Measurements from ENCODE around the gene CPVL.

CPVL gene

GRCh38 chr7:29146057-29146706, at the start of gene CPVL:
Gene CPVL (minus strand): TSS chr7:29146537. CDS start chr7:29121061, 25,476 bp downstream.
- peak; percentile 65 to 74 for DNase-seq
- TF ChIP-seq POLR2A (IDR thresholded peaks at IDR 0.05; ENCODE audit: low read length) (no peak), GATA1 (IDR thresholded peaks at IDR 0.05; ENCODE audit: low read depth, low read length) (no peak)

GRCh38 chr7:29194594-29195427, 48.5 kb upstream of the CPVL start, which contains the start of gene CHN2:
Gene CHN2 (plus strand): TSS chr7:29194775.
- TF ChIP-seq GATA1 (IDR thresholded peaks at IDR 0.05; ENCODE audit: low read depth, low read length), result no peak
- TF ChIP-seq POLR2A (IDR thresholded peaks at IDR 0.05; ENCODE audit: low read length), result no peak
- DNase-seq, result peak; percentile 26 to 38

DNA sequence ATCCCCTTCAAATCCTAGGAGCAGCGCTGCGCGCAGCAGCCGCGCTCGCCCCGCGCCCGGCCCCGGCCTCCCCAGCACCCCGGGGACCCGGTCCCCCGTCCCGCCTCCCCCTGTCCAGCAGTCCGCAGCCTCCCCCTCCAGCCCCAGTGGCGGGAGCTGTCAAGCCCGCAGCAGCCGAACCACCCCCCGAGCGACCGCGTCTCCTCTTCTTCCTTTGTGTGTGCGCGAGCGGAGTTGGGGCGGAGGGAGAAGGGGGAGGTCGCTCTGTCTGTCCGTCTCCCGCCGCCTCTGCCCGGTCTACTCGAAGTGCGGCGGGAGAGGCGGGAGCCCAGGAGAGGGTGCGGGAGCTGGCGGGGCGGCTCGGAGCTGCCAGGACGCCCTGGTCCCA, 47.9 kb upstream of the CPVL start:
- no peak for TF ChIP-seq GATA1 (IDR thresholded peaks at IDR 0.05; ENCODE audit: low read depth, low read length)
- TF ChIP-seq POLR2A (IDR thresholded peaks at IDR 0.05; ENCODE audit: low read length), result no peak
- peak in 1 of 2 experiments; percentile 14 for DNase-seq

DNA sequence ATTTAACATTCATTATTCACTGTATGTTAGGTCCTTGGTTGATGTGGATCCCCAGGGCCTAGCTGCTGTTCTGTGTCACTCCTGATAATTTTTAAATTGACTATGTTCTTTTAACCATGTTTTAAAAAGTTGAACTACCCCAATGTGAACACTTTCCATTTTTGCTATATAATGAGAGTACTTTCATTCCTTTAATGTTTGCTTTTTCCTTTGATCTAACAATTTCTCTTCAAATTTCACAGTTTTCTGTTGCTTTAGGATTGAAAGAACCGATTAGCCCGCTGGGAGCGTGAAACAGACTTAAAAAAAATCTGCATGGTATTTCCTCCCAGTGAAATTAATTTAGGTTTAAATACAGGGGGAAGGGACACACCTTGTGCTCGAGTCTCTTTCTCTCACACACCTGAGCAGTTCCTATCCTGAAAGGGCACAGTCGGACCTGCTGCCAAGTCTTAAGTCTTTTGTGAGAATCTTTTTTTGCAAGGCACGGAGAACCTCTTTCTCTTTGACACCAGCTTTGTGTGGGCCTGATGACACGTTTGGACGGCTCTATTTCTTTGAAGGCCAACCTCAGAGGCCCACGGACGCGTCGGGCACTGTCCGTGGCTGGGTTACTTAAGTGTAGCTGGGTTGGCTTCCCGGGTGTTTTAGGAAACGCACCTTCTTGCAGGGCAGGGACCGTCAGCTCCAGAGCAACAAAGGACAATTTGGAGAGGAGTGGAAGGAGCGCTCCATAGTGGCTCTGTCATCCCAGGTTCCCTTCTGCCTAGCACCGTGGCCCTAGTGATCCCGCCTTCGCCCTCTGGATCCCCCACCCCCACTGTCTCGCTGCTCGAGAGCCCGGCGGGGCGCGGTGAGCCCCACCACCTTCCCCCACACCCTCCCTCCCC, 47.2 kb upstream of the CPVL start:
- no peak for DNase-seq
- TF ChIP-seq POLR2A (IDR thresholded peaks at IDR 0.05; ENCODE audit: low read length), result no peak
- TF ChIP-seq GATA1 (IDR thresholded peaks at IDR 0.05; ENCODE audit: low read depth, low read length), result no peak

- TF ChIP-seq GATA1 (IDR thresholded peaks at IDR 0.05; ENCODE audit: low read depth, low read length) (no peak), POLR2A (IDR thresholded peaks at IDR 0.05; ENCODE audit: low read length) (no peak)
- no peak for DNase-seq
Measured at GRCh38 chr7:29192811-29193210, 46.5 kb upstream of the CPVL start.

DNA sequence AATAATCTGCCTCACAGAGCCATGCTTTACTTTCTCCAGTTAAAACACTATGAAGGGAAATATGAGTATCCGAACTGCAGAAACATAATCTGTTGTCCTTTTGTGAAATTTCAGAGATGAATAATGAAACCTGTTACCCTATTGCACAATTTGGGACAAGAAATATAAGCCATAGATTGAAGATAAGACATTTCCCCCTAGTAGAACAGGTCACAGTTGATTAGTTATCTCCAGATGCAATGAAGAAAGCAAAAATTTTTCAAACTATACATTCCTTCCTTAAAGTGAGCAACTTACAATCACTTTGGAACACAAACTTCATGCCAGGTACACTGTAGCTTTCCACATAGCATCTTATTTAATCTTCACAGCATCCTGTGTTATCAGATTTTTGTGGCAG, 46.0 kb upstream of the CPVL start:
- no peak for TF ChIP-seq POLR2A (IDR thresholded peaks at IDR 0.05; ENCODE audit: low read length)
- no peak for TF ChIP-seq GATA1 (IDR thresholded peaks at IDR 0.05; ENCODE audit: low read depth, low read length)
- no peak for DNase-seq

- no peak for TF ChIP-seq POLR2A (IDR thresholded peaks at IDR 0.05; ENCODE audit: low read length)
- no peak for TF ChIP-seq GATA1 (IDR thresholded peaks at IDR 0.05; ENCODE audit: low read depth, low read length)
- DNase-seq, result no peak
Measured at GRCh38 chr7:29190349-29191045, 44.2 kb upstream of the CPVL start.

DNA sequence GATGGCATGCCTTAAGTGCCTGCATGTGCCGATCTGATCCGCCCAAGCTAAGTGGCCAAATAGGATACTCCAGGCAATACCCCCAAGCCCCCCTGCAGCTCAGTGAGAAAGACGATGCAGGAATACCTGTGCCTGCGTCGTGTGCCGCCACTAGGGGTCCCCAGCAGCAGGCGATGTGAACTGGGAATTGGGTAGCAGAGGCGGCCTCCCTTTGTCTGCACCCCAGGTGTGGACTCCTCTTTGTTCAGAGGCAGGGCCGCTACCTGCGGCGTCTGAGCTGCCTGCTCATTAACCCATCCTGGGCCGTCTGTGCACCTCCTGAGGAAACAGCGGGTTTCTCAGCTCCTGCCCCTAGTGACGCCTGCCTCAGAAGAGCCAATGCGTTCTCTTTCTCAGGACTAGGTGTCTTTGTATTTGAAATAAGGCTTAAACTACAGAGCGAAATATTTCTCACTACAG, 43.4 kb upstream of the CPVL start:
- TF ChIP-seq POLR2A (IDR thresholded peaks at IDR 0.05; ENCODE audit: low read length), result no peak
- TF ChIP-seq GATA1 (IDR thresholded peaks at IDR 0.05; ENCODE audit: low read depth, low read length), result no peak
- peak; percentile 33 to 56 for DNase-seq

DNA sequence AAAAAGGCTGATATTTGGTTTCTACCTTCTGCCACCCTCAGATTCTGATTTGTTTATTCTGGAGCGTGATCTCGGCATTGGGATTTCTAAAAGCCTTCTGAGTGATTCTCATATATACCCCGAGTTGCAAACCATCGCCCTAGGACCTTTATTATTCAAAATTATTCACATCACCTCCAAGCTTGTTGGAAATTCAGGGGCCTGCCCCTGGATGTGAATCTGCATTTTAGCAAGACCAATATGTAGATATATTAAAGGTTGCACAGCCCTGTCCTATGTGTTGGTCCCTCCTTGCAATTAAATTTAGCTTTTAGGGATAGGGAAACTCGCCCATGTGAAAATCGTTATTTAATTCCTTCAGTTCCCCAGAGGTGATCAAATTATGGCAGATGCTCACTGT, 39.3 kb upstream of the CPVL start:
- TF ChIP-seq GATA1 (IDR thresholded peaks at IDR 0.05; ENCODE audit: low read depth, low read length) (no peak), POLR2A (IDR thresholded peaks at IDR 0.05; ENCODE audit: low read length) (no peak)
- DNase-seq, result no peak

GRCh38 chr7:29184599-29184998, 38.3 kb upstream of the CPVL start:
- DNase-seq, result no peak
- TF ChIP-seq GATA1 (IDR thresholded peaks at IDR 0.05; ENCODE audit: low read depth, low read length) (no peak), POLR2A (IDR thresholded peaks at IDR 0.05; ENCODE audit: low read length) (no peak)

GRCh38 chr7:29179115-29179514, 32.8 kb upstream of the CPVL start:
- DNase-seq, result no peak
- TF ChIP-seq POLR2A (IDR thresholded peaks at IDR 0.05; ENCODE audit: low read length) (no peak), GATA1 (IDR thresholded peaks at IDR 0.05; ENCODE audit: low read depth, low read length) (no peak)

DNA sequence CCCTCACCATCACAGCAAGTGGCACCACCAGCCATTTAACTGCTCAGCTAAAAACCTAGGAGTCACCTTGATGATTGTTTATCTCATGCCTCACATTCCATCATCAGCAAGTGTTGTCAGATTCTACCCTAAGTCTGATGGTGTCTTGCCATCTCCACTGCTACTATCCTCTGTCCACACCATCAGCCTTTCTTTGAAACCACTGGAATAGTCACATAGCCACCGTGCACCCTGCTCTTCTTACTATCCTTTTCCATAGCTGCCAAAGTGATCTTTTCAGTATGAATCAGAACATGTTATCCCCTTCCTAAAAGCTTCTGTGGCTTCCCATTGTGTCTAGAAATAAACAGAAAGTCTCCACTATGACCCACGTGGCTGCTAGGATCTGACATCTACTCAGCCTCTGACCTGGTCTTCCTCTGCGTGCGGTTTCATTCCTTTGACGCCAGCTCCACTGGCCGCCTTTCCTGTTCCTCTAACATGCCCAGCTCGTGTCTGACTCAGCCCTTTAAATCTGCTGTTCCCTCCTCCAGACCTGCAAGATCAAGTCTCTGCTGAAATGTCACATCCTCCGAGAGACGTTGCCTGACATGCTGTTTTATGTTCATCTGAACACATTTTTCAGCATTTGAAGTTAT, 31.7 kb upstream of the CPVL start:
- no peak for DNase-seq
- TF ChIP-seq GATA1 (IDR thresholded peaks at IDR 0.05; ENCODE audit: low read depth, low read length) (no peak), POLR2A (IDR thresholded peaks at IDR 0.05; ENCODE audit: low read length) (no peak)

- TF ChIP-seq POLR2A (IDR thresholded peaks at IDR 0.05; ENCODE audit: low read length), result no peak
- TF ChIP-seq GATA1 (IDR thresholded peaks at IDR 0.05; ENCODE audit: low read depth, low read length), result no peak
- DNase-seq, result no peak
Measured at GRCh38 chr7:29173458-29173857, 27.1 kb upstream of the CPVL start.

All from erythroblast (primary cell).